GM10248 (cell line): ENCODE data around the gene DHRS12.

Source experiments
- CTCF ChIA-PET: fragments of 300-600 bp; sonication (Branson Sonifier 250); formaldehyde crosslinking; extraction: SDS; loops from one replicate; lab custom pipeline; 2021; ENCODE audit warnings: antibody characterized with exemption; lab: Yijun Ruan, JAX
- POLR2A ChIA-PET: fragments of 350-650 bp; sonication (Branson Sonifier 250); formaldehyde crosslinking; extraction: SDS; loops from one replicate; lab custom pipeline; 2020; ENCODE audit warnings: antibody characterized with exemption; lab: Yijun Ruan, JAX
- DNase-seq: peaks from one replicate; pipeline ENCODE4 v3.0.0; 2012; ENCODE audit errors: extremely low spot score
- TF ChIP-seq, protein P1 (sequence below): IDR thresholded peaks from 2 replicates; pipeline ENCODE4 v1.5.1; 2012; ENCODE audit warnings: mild to moderate bottlenecking, low read depth; ENCODE audit errors: extremely low read depth, missing control alignments, control extremely low read depth

The DHRS12 gene

DNA sequence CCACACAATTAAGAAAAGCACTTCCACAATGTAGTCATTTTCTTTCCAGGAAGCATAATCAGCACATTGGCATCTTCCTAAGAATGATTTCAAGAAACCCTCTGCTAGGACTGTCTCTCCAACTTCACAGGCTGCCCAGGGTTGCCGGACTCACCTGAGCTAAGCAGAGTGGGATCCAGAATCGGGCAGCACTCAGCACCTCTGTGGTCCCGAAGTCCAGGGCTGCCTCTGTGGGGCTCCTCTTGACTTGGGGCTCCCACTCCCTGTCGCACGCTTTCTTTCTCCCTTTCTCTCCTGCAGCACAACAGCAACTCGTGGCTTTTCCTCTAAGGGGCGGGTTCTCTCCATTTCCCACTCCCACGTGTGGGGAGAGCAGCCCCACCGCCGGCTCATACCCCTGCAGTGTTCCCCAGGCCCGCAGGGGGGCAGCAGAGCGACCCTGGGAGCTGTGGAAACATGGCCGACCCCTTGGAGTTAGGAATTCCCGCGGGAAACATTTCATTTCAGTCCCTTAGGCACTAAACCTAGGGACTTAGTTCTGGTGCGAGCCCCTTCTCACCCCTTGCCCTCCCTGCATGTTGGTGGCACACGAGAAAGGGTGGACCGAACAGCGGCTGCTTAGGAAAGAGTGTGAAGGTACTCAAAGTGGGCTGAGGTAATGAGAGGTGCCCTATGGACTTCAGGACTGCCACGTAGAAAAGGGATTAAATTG, 41.1 kb upstream of the DHRS12 start, which contains the start of gene TMEM272:
TSS of gene TMEM272 (minus strand) at position 316 of the 712 bp plus-strand sequence. CDS start 6,647 bp downstream, outside the sequence.
- DNase-seq: peak; percentile 77
- ChIA-PET POLR2A (no interaction called here), CTCF (interaction anchor here (1.0 to 4.5 kb wide), 12 partner anchors 8 to 355 kb away, joined by 3 to 23 read pairs (median 6); no protein-coding TSS in a partner anchor)
- TF ChIP-seq, protein P1, sequence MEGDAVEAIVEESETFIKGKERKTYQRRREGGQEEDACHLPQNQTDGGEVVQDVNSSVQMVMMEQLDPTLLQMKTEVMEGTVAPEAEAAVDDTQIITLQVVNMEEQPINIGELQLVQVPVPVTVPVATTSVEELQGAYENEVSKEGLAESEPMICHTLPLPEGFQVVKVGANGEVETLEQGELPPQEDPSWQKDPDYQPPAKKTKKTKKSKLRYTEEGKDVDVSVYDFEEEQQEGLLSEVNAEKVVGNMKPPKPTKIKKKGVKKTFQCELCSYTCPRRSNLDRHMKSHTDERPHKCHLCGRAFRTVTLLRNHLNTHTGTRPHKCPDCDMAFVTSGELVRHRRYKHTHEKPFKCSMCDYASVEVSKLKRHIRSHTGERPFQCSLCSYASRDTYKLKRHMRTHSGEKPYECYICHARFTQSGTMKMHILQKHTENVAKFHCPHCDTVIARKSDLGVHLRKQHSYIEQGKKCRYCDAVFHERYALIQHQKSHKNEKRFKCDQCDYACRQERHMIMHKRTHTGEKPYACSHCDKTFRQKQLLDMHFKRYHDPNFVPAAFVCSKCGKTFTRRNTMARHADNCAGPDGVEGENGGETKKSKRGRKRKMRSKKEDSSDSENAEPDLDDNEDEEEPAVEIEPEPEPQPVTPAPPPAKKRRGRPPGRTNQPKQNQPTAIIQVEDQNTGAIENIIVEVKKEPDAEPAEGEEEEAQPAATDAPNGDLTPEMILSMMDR: peak; percentile 77

DNA sequence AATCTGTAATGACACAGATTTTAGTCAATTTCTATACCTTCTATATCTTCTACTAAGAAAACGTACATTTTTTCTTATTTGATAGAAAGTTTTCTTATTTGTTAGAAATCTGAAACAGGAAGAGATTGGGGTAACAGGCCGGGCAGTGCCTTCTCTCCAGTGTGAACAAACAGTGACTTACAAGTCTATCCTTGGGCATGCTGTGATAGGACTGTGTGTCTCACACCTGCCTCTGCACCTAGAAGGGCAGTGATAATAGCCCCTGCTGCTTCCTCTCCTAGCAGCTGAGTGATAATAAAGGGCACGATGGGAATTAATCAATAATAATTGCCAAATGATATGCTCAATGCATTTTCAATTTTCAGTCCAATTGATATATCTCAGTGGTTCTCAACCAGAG, 39.6 kb upstream of the DHRS12 start:
- TF ChIP-seq, protein P1: no peak
- ChIA-PET CTCF (interaction anchor here (1.8 to 3.0 kb wide), 2 partner anchors 10 to 284 kb away, joined by 6 to 13 read pairs; no protein-coding TSS in a partner anchor), POLR2A (no interaction called here)
- no peak for DNase-seq

DNA sequence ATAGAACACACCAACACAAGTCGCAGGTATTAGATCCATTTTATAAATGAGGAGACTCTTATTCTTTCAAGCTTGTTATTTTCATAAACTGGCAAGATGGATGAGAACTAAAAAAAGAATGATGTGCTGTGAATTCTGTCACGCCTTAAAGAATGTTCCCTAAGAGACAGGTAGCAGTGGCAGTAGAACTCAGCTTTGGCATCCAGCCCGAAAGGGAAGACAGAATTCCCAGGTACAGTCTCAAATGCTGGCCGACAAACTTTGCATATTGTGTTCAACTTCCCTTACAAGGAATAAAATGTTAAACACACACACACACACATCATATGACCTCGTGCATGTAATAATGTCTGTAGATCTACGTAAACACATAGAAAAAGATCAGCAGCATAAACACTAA, 37.8 kb upstream of the DHRS12 start:
- no peak for DNase-seq
- TF ChIP-seq, protein P1: no peak
- ChIA-PET POLR2A (no interaction called here), CTCF (interaction anchor here (1.1 to 1.2 kb wide), 2 partner anchors 8 to 16 kb away, joined by 3 read pairs; no protein-coding TSS in a partner anchor)

DNA sequence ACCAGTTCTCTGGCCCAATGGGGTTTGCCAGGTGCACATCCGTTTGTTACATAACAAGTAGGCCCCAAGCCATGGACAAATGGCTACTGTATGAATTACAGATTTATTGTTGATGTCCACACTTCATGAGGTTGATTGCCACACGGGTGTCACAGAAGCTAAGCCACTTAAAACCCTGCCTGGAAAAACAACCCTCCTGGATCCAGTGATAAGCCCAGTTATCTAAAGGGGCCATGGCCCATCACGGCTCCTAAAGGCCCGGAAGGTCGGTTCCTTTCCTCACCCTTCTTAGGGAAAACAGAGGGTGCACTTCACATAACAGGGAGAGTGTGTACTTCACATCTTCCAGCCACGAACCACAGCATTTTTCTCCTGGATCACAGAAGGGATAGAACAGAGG, 37.0 kb upstream of the DHRS12 start:
- TF ChIP-seq, protein P1: no peak
- DNase-seq: no peak
- ChIA-PET CTCF (interaction anchor here (1.1 kb wide), 1 partner anchor 9 kb away, joined by 3 read pairs; no protein-coding TSS in a partner anchor), POLR2A (no interaction called here)

DNA sequence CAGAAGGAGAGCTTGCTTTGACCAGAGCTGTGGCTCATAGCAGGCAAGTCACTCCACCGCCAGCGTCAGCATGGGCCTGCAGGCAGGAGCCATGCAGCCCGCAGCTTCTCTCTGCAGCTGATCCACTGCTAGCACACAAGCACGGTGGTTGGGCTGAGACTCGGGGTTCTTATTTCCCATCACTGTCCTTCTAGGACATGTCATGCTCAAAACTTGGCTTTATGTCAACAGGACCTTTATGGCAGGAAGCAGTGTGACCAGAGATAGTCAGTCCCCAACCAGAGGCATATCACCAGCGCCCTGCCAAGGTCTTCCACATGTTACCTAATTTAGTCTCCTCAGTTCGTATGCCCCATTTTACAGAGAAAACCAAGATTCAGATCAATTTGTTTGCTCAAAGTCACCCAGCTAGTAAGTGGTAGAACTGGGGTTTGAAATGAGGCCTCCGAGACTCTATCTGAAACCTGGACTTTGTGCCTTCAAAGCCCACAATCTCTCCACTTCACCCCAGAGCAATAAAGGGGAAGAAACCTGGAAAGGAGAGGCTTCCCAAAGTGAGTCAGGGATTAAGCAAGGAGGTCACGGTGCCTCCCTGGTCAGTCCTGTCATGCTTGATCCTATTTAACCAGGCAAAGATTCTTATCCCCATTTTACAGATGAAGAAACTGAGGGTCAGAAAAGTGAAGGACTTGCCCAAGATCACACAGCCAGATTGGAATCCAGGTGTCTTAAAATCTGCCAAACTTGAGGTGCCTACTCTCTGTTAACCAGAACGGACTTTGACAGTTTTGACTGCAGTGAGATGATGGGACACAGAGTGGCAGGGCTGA, 36.0 kb upstream of the DHRS12 start:
- ChIA-PET CTCF (interaction anchor here (2.9 kb wide), 1 partner anchor 10 kb away, joined by 14 read pairs; no protein-coding TSS in a partner anchor), POLR2A (no interaction called here)
- no peak for DNase-seq
- TF ChIP-seq, protein P1: no peak

DNA sequence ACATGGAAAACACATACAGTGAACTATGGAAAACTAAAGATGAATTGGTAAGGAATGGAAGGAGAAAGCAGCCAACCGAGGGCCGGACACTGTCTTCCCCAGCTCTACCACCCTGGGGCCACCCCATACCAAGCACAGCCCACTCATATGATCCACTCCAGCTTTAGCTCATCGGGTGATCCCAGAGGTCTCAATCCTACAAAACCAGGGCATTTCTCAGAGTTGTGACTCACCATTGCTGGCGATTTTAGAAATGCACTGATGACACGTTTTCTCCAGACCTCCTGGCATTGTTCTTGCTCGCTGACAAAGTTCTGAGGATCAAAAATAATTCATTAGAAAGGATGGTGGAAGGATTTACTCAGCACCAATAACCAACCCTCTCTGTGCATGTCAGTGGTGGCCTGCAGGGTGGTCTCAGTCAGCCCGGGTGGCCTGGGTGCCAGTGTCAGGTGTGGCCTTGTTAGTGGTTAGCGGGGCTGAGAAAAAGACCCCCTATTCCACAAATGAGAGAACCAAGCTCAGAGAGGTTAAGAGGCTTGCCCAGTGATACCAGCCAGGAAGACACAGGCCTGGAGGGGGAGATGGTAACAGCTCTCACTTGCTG, 34.4 kb upstream of the DHRS12 start:
- TF ChIP-seq, protein P1: no peak
- ChIA-PET POLR2A (no interaction called here), CTCF (interaction anchor here (1.1 to 4.9 kb wide), 6 partner anchors 8 to 713 kb away, joined by 3 to 23 read pairs (median 9); partner anchors contain the start of gene TMEM272)
- no peak for DNase-seq
